Thyroid gland (tissue), 4 donors: ENCODE results near the gene MIER2. TPM values are rescaled to one million over a fixed set of nuclear protein-coding genes. Genes with fewer than 3 reads are reported as not detected.

Experiments used
- DNase-seq, 2 donors: peaks; one replicate each; pipeline ENCODE4 v3.0.0-alpha.2; 2019
- H3K27ac ChIP-seq, 3 donors: fragments of 200-600 bp; sonication (generic); 1 replicate in 2 of 3; 2 replicates in 1 of 3; pipeline ENCODE4 v1.5.1; 2016 to 2019; ENCODE audit warnings: mild to moderate bottlenecking in 1 of 3, moderate library complexity in 1 of 3
- H3K27me3 ChIP-seq: fragments of 200-600 bp; sonication (generic); one replicate; pipeline ENCODE4 v1.5.1; 2019
- H3K36me3 ChIP-seq, 2 donors: fragments of 200-600 bp; sonication (generic); one replicate each; pipeline ENCODE4 v1.5.1; 2016 to 2019
- H3K4me1 ChIP-seq, 2 donors: fragments of 200-600 bp; sonication (generic); one replicate each; pipeline ENCODE4 v1.5.1; 2017 to 2019
- H3K4me3 ChIP-seq, 3 donors: fragments of 200-600 bp; sonication (generic); replicated peaks in 1 of 3; 1 replicate in 2 of 3; 2 replicates in 1 of 3; pipeline ENCODE4 v1.5.1; 2016; ENCODE audit warnings: mild to moderate bottlenecking in 1 of 3
- H3K9me3 ChIP-seq: fragments of 200-600 bp; sonication (generic); one replicate; pipeline ENCODE4 v1.5.1; 2017
- CTCF ChIP-seq, 6 experiments: fragments of 200-600 bp in 3 of 6; fragments of 450-650 bp in 3 of 6; sonication (generic) in 3 of 6; IDR thresholded peaks; one replicate each; pipeline ENCODE4 v1.5.1; 2016 to 2019; ENCODE audit warnings: antibody characterized with exemption in 6 of 6, mild to moderate bottlenecking in 2 of 6, inconsistent platforms in 1 of 6, moderate library complexity in 1 of 6
- POLR2A ChIP-seq, 2 donors: fragments of 450-650 bp; IDR thresholded peaks; one replicate each; pipeline ENCODE4 v1.6.1; 2017; ENCODE audit warnings: antibody characterized with exemption in 2 of 2, mild to moderate bottlenecking in 2 of 2, moderate library complexity in 1 of 2
- WGBS, 2 donors: methylation state at CpG; one replicate each; pipeline ENCODE4 v1.1.5; 2017; 5-methylcytosine and 5-hydroxymethylcytosine counted together
- intact Hi-C: fragments of 100-400 bp; cut with DNase I; formaldehyde crosslinking; loops from one replicate; pipeline ENCODE4 v1.15.1; 2023
- total RNA-seq, 4 donors: library from RNA; depleted of rRNA; stranded (reverse); fragments of >200 nt; gene quantifications; one replicate each; pipeline ENCODE4 v1.2.3, GENCODE V29; 2016

The MIER2 gene
- total RNA-seq, 4 donors from 2014 or later = 9.0 to 20.1 (median 11.2) TPM

GRCh38 chr19:379796-380195 lies 35.2 kb upstream of the MIER2 start:
- Histone ChIP-seq H3K27me3 (no peaks in the 10 kb centered on the region), H3K4me3 (no peak overlapping the region), H3K9me3 (no peaks in the 10 kb centered on the region), H3K36me3 (no peaks in the 10 kb centered on the region), H3K4me1 (peaks cover 7 to 14% of the 10 kb centered on the region in 2 donors), H3K27ac (no peak overlapping the region)
- DNase-seq = no peak
- WGBS, 2 donors = 82 to 90% methylated on average over 16 of the region's 16 CpGs
- intact Hi-C loops = no loop called here
- TF ChIP-seq POLR2A (IDR thresholded peaks at IDR 0.05) (no peak), CTCF (IDR thresholded peaks at IDR 0.05) (no peak)

- intact Hi-C loops = no loop called here
- no peaks in the 10 kb centered on the region for H3K27me3 ChIP-seq
- DNase-seq = no peak
- H3K27ac ChIP-seq = no peak overlapping the region
- H3K36me3 ChIP-seq = no peaks in the 10 kb centered on the region
- H3K4me3 ChIP-seq = no peak overlapping the region
- 79 to 90% methylated on average over 10 to 14 of the region's 14 CpGs for WGBS, 2 donors
- no peaks in the 10 kb centered on the region for H3K9me3 ChIP-seq
- TF ChIP-seq POLR2A (IDR thresholded peaks at IDR 0.05) (no peak), CTCF (IDR thresholded peaks at IDR 0.05) (no peak)
- H3K4me1 ChIP-seq = peaks cover under 1 to 3% of the 10 kb centered on the region in 2 donors
Measured at GRCh38 chr19:378706-379105, 34.1 kb upstream of the MIER2 start.

- Histone ChIP-seq H3K9me3 (no peaks in the 10 kb centered on the region), H3K4me3 (no peak overlapping the region), H3K36me3 (no peaks in the 10 kb centered on the region), H3K4me1 (no peaks in the 10 kb centered on the region), H3K27me3 (no peaks in the 10 kb centered on the region), H3K27ac (no peak overlapping the region)
- intact Hi-C loops = no loop called here
- no peak for DNase-seq
- WGBS, 2 donors = 61 to 76% methylated on average over 26 to 27 of the region's 38 CpGs
- TF ChIP-seq CTCF (IDR thresholded peaks at IDR 0.05) = no peak
- TF ChIP-seq POLR2A (IDR thresholded peaks at IDR 0.05) = no peak
Measured at GRCh38 chr19:377801-378581, 33.4 kb upstream of the MIER2 start.

- WGBS, 2 donors = 85 to 92% methylated on average over 6 to 8 of the region's 8 CpGs
- Histone ChIP-seq H3K36me3 (no peaks in the 10 kb centered on the region), H3K4me3 (no peak overlapping the region), H3K9me3 (no peaks in the 10 kb centered on the region), H3K27ac (no peak overlapping the region), H3K27me3 (no peaks in the 10 kb centered on the region), H3K4me1 (no peaks in the 10 kb centered on the region)
- no peak for DNase-seq
- TF ChIP-seq POLR2A (IDR thresholded peaks at IDR 0.05) (no peak), CTCF (IDR thresholded peaks at IDR 0.05) (no peak)
- intact Hi-C loops = no loop called here
Measured at GRCh38 chr19:376111-376470, 31.5 kb upstream of the MIER2 start.

- TF ChIP-seq POLR2A (IDR thresholded peaks at IDR 0.05) (no peak), CTCF (IDR thresholded peaks at IDR 0.05) (no peak)
- Histone ChIP-seq H3K36me3 (no peaks in the 10 kb centered on the region), H3K27me3 (no peaks in the 10 kb centered on the region), H3K9me3 (no peaks in the 10 kb centered on the region), H3K4me3 (no peak overlapping the region), H3K4me1 (no peaks in the 10 kb centered on the region), H3K27ac (no peak overlapping the region)
- intact Hi-C loops = no loop called here
- DNase-seq = no peak
- 80% methylated on average over 37 to 43 of the region's 43 CpGs for WGBS, 2 donors
Measured at GRCh38 chr19:375395-376110, 31.0 kb upstream of the MIER2 start.
